ENCODE measurements around the gene TWF2. TPM values are rescaled to one million over a fixed set of nuclear protein-coding genes. Genes with fewer than 3 reads are reported as not detected.

TWF2 gene
- total RNA-seq, 3 donors from 2014 or later (not counting 1 experiment from before 2014, with no cell fraction given) = 49.2 to 76.6 (median 52.0) TPM

DNA sequence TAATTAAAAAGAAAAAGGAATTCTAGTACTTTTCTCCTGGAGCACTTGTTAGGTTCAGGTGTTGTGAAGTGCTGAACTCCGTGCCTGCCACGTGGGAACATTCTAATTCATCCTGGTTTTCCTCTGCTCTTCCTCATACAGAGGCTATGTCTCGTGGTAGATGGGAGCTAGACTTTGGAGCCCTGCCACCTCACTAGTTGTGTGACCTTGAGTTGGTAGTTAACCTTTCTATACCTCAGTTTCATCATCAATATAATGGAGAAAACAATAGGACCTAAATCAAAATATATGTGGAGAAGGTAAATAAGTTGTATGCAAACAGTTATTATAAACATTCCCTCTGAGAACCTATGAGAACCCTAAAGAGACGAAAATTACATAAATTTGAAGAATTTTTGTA is 30.4 kb downstream of the TWF2 start:
- H3K9me3 ChIP-seq (ENCODE audit: control insufficient read depth, insufficient read depth, low read length) = no peaks in the 10 kb centered on the region
- DNase-seq (no peak), ATAC-seq (no peak)
- no peaks in the 10 kb centered on the region for H3K4me1 ChIP-seq (ENCODE audit: control insufficient read depth, insufficient read depth, low read length)
- H3K4me3 ChIP-seq (ENCODE audit: low read length) = no peak overlapping the region
- H3K9me3 Mint-ChIP-seq = no peaks in the 10 kb centered on the region
- no peaks in the 10 kb centered on the region for H3K27me3 ChIP-seq (ENCODE audit: control insufficient read depth, insufficient read depth, low read length)
- no peak overlapping the region for H3K27ac ChIP-seq (ENCODE audit: low read length)
- H3K4me1 Mint-ChIP-seq = peaks cover 0 to 4% of the 10 kb centered on the region in 2 donors
- H3K27ac Mint-ChIP-seq = no peak overlapping the region
- H3K36me3 ChIP-seq (ENCODE audit: control insufficient read depth, insufficient read depth, low read length) = peaks cover 92% of the 10 kb centered on the region
- H3K27me3 Mint-ChIP-seq (ENCODE audit: low read depth in 2 of 2) = no peaks in the 10 kb centered on the region
- H3K36me3 Mint-ChIP-seq = peaks cover 27% of the 10 kb centered on the region
- intact Hi-C loops (cut with micrococcal nuclease) = no loop called here
- no peak overlapping the region for H3K4me3 Mint-ChIP-seq
- TF ChIP-seq, protein P1, sequence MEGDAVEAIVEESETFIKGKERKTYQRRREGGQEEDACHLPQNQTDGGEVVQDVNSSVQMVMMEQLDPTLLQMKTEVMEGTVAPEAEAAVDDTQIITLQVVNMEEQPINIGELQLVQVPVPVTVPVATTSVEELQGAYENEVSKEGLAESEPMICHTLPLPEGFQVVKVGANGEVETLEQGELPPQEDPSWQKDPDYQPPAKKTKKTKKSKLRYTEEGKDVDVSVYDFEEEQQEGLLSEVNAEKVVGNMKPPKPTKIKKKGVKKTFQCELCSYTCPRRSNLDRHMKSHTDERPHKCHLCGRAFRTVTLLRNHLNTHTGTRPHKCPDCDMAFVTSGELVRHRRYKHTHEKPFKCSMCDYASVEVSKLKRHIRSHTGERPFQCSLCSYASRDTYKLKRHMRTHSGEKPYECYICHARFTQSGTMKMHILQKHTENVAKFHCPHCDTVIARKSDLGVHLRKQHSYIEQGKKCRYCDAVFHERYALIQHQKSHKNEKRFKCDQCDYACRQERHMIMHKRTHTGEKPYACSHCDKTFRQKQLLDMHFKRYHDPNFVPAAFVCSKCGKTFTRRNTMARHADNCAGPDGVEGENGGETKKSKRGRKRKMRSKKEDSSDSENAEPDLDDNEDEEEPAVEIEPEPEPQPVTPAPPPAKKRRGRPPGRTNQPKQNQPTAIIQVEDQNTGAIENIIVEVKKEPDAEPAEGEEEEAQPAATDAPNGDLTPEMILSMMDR (IDR thresholded peaks at IDR 0.05) = no peak
- 100% methylated on average over 3 of the region's 4 CpGs for WGBS (ENCODE audit: insufficient coverage)

DNA sequence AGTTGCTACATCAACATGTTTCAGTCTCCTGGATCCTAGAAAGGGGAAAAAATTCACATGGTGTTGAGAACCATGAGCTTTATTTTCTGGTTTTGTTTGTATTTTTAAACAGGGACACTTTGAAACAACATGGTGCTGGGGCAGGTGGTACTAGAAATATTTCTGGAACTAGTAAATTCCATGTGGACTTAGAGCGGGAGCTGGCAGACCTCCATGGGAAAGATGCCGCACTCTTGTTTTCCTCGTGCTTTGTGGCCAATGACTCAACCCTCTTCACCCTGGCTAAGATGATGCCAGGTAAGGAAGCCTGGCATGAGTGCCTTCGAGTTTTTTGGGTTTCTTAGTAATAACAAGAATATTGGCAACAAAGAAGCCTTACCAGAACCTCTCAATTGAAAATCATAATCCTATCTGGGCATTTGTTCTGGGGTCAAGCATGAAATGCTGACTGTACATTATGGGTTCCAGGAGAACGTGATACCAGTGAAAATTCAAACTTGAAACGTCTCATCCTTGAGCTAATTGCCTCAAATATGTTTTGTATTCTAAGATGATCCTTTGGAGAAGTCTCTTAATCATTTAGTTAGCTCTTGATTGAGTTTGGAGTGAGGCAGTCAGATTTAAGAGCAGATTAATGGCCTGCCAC is 33.1 kb downstream of the TWF2 start:
- Histone ChIP-seq H3K4me1 (ENCODE audit: control insufficient read depth, insufficient read depth, low read length) (peaks cover 8% of the 10 kb centered on the region), H3K9me3 (ENCODE audit: control insufficient read depth, insufficient read depth, low read length) (no peaks in the 10 kb centered on the region), H3K27me3 (ENCODE audit: control insufficient read depth, insufficient read depth, low read length) (no peaks in the 10 kb centered on the region), H3K27ac (ENCODE audit: low read length) (no peak overlapping the region), H3K4me3 (ENCODE audit: low read length) (no peak overlapping the region), H3K36me3 (ENCODE audit: control insufficient read depth, insufficient read depth, low read length) (peaks cover 88% of the 10 kb centered on the region)
- Mint-ChIP-seq H3K9me3 (no peaks in the 10 kb centered on the region), H3K4me1 (peaks cover 0 to 9% of the 10 kb centered on the region in 2 donors), H3K27ac (no peak overlapping the region), H3K4me3 (no peak overlapping the region), H3K36me3 (peaks cover 28% of the 10 kb centered on the region), H3K27me3 (ENCODE audit: low read depth in 2 of 2) (no peaks in the 10 kb centered on the region)
- TF ChIP-seq, protein P1 (IDR thresholded peaks at IDR 0.05) = no peak
- DNase-seq (no peak), ATAC-seq (no peak)
- 97% methylated on average over 6 of the region's 6 CpGs for WGBS (ENCODE audit: insufficient coverage)
- intact Hi-C loops (cut with micrococcal nuclease) = no loop called here

DNA sequence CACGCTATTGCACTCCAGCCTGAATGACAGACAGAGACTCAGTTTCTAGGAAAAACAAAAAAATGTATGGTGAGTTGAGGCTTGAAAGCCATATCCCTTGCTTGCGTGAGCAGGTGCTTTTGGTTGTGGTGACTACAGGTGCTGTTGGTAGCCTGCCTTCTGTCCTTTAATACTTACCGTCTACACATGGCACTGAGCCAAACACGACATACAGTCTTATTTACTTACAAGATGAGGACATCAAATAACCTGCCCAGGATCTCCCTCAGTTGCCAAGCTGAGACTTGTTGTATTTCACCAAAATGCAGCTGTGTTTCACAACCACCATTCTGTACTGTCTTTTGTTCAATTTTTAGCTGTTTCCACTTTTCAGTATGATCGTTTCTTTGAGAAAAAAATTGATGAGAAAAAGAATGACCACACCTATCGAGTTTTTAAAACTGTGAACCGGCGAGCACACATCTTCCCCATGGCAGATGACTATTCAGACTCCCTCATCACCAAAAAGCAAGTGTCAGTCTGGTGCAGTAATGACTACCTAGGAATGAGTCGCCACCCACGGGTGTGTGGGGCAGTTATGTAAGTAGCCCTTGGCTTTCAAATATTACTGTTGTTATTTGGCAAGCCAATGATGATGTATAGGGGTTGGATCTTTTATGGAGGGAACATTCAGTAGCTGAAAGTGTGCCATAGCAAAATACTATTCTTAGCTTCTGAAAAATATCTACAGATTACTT is 34.5 kb downstream of the TWF2 start:
- no peak for ATAC-seq
- Histone ChIP-seq H3K4me1 (ENCODE audit: control insufficient read depth, insufficient read depth, low read length) (peaks cover 11% of the 10 kb centered on the region), H3K27ac (ENCODE audit: low read length) (no peak overlapping the region), H3K27me3 (ENCODE audit: control insufficient read depth, insufficient read depth, low read length) (no peaks in the 10 kb centered on the region), H3K4me3 (ENCODE audit: low read length) (no peak overlapping the region), H3K36me3 (ENCODE audit: control insufficient read depth, insufficient read depth, low read length) (peaks cover 74% of the 10 kb centered on the region), H3K9me3 (ENCODE audit: control insufficient read depth, insufficient read depth, low read length) (no peaks in the 10 kb centered on the region)
- intact Hi-C loops (cut with micrococcal nuclease) = no loop called here
- TF ChIP-seq, protein P1 (IDR thresholded peaks at IDR 0.05) = no peak
- 88% methylated on average over 10 of the region's 10 CpGs for WGBS (ENCODE audit: insufficient coverage)
- Mint-ChIP-seq H3K27me3 (ENCODE audit: low read depth in 2 of 2) (no peaks in the 10 kb centered on the region), H3K27ac (no peak overlapping the region), H3K36me3 (peaks cover 28% of the 10 kb centered on the region), H3K4me3 (no peak overlapping the region), H3K9me3 (no peaks in the 10 kb centered on the region), H3K4me1 (peaks cover 2 to 16% of the 10 kb centered on the region in 2 donors)
- no peak for DNase-seq

Data from natural killer cell (primary cell).